ENCODE results near the gene DSCAML1.

DSCAML1 gene

GRCh38 chr11:117789241-117789640, 7.8 kb downstream of the DSCAML1 start:
- Histone ChIP-seq H3K9me3 (no peaks in the 10 kb centered on the region), H3K4me3 (no peak overlapping the region), H3K36me3 (replicated peaks) (no peaks in the 10 kb centered on the region), H3K27me3 (ENCODE audit: low read depth) (peaks cover 20% of the 10 kb centered on the region), H3K4me1 (no peaks in the 10 kb centered on the region)
- DNase-seq (ENCODE audit: low spot score in 2 of 2) = no peak
- in situ Hi-C loops (cut with MboI; ENCODE audit: low sequenced_read_pairs) = no loop called here

GRCh38 chr11:117786135-117786870, 10.7 kb downstream of the DSCAML1 start:
- no peak for DNase-seq (ENCODE audit: low spot score in 2 of 2)
- Histone ChIP-seq H3K4me3 (no peak overlapping the region), H3K4me1 (no peaks in the 10 kb centered on the region), H3K36me3 (replicated peaks) (no peaks in the 10 kb centered on the region), H3K27me3 (ENCODE audit: low read depth) (peaks cover 39% of the 10 kb centered on the region), H3K9me3 (no peaks in the 10 kb centered on the region)
- in situ Hi-C loops (cut with MboI; ENCODE audit: low sequenced_read_pairs) = no loop called here

GRCh38 chr11:117782101-117782500, 14.9 kb downstream of the DSCAML1 start:
- no peak overlapping the region for H3K4me3 ChIP-seq
- H3K36me3 ChIP-seq (replicated peaks) = no peaks in the 10 kb centered on the region
- no peaks in the 10 kb centered on the region for H3K4me1 ChIP-seq
- in situ Hi-C loops (cut with MboI; ENCODE audit: low sequenced_read_pairs) = no loop called here
- DNase-seq (ENCODE audit: low spot score in 2 of 2) = no peak
- H3K27me3 ChIP-seq (ENCODE audit: low read depth) = peaks cover 67% of the 10 kb centered on the region
- H3K9me3 ChIP-seq = no peaks in the 10 kb centered on the region

GRCh38 chr11:117781627-117782026, 15.4 kb downstream of the DSCAML1 start:
- no peak for DNase-seq (ENCODE audit: low spot score in 2 of 2)
- in situ Hi-C loops (cut with MboI; ENCODE audit: low sequenced_read_pairs) = no loop called here
- Histone ChIP-seq H3K36me3 (replicated peaks) (no peaks in the 10 kb centered on the region), H3K4me3 (no peak overlapping the region), H3K4me1 (no peaks in the 10 kb centered on the region), H3K9me3 (no peaks in the 10 kb centered on the region), H3K27me3 (ENCODE audit: low read depth) (peaks cover 72% of the 10 kb centered on the region)

GRCh38 chr11:117780456-117780855, 16.6 kb downstream of the DSCAML1 start:
- in situ Hi-C loops (cut with MboI; ENCODE audit: low sequenced_read_pairs) = no loop called here
- H3K4me3 ChIP-seq = no peak overlapping the region

DNA sequence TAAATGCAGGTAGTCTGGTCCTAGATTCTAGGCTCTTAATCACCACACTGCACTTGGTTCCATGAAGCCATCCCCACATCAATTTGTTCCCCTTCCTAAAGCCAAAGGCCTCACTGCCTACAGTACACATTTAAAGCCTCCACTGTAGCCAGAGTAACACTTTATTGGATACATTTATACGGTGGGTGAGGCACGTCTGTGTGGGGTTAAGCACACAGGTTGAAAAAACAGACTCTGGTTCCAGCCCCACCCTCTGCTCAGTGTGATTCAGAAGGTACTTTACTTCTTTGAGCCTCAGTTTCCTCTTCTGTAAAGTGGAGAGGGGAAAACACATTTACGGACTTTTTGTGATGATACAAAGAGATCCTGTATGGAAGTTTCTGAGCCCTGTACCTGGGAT, 22.5 kb downstream of the DSCAML1 start:
- Histone ChIP-seq H3K9me3 (no peaks in the 10 kb centered on the region), H3K36me3 (replicated peaks) (no peaks in the 10 kb centered on the region), H3K4me1 (no peaks in the 10 kb centered on the region), H3K4me3 (no peak overlapping the region), H3K27me3 (ENCODE audit: low read depth) (peaks cover 59% of the 10 kb centered on the region)
- DNase-seq (ENCODE audit: low spot score in 2 of 2) = no peak
- in situ Hi-C loops (cut with MboI; ENCODE audit: low sequenced_read_pairs) = no loop called here

More at GRCh38 chr11:117780456-117780855, 16.6 kb downstream of the DSCAML1 start:
- no peaks in the 10 kb centered on the region for H3K4me1 ChIP-seq
- H3K27me3 ChIP-seq (ENCODE audit: low read depth) = peaks cover 83% of the 10 kb centered on the region
- no peak for DNase-seq (ENCODE audit: low spot score in 2 of 2)
- H3K9me3 ChIP-seq = no peaks in the 10 kb centered on the region
- H3K36me3 ChIP-seq (replicated peaks) = no peaks in the 10 kb centered on the region

DNA sequence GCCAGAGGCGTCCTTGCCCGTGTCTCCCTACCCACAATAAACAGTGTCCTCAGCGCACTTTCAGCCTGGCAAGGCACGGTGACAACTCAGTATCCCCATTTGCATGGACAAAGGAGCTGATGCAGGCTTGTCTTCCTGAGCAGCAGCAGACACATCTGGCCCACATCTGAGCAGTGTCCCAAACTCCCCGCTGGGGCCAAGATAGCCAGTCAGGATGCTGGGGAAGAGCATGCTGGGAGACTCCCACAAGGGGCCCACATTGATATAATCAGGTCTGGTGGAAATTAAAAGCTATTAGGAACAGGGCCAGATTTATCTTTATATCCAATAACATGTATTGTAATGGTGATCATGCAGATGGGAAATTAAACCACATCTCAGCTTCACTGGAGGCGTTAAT, 24.7 kb downstream of the DSCAML1 start:
- Histone ChIP-seq H3K4me1 (no peaks in the 10 kb centered on the region), H3K9me3 (no peaks in the 10 kb centered on the region), H3K27me3 (ENCODE audit: low read depth) (peaks cover 45% of the 10 kb centered on the region), H3K4me3 (no peak overlapping the region), H3K36me3 (replicated peaks) (no peaks in the 10 kb centered on the region)
- no peak for DNase-seq (ENCODE audit: low spot score in 2 of 2)
- in situ Hi-C loops (cut with MboI; ENCODE audit: low sequenced_read_pairs) = no loop called here

GRCh38 chr11:117771841-117772240, 25.2 kb downstream of the DSCAML1 start:
- DNase-seq (ENCODE audit: low spot score in 2 of 2) = no peak
- Histone ChIP-seq H3K36me3 (replicated peaks) (no peaks in the 10 kb centered on the region), H3K4me1 (no peaks in the 10 kb centered on the region), H3K27me3 (ENCODE audit: low read depth) (peaks cover 45% of the 10 kb centered on the region), H3K4me3 (no peak overlapping the region), H3K9me3 (no peaks in the 10 kb centered on the region)
- in situ Hi-C loops (cut with MboI; ENCODE audit: low sequenced_read_pairs) = no loop called here

GRCh38 chr11:117771197-117771596, 25.8 kb downstream of the DSCAML1 start:
- Histone ChIP-seq H3K36me3 (replicated peaks) (no peaks in the 10 kb centered on the region), H3K9me3 (no peaks in the 10 kb centered on the region), H3K4me3 (no peak overlapping the region), H3K27me3 (ENCODE audit: low read depth) (peaks cover 41% of the 10 kb centered on the region), H3K4me1 (no peaks in the 10 kb centered on the region)
- in situ Hi-C loops (cut with MboI; ENCODE audit: low sequenced_read_pairs) = no loop called here
- DNase-seq (ENCODE audit: low spot score in 2 of 2) = no peak

DNA sequence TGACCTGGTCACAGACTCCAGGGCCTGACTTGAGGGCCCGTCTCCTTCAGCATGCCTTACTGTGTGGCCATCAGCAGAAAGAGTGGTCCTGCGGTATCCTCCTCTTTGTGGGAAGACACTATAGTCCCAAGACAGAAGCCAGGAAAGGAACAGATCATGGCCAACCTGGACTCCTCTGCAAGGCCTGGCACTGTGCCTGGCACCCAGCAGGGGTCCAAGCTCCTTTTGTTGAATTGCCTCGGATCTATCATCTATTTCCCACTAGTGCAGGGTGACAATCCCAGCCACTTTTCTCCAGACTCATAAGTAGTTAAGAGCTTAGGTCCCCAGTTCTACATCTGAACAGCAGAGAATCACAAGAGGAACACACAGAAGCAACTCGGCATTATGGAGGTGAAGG, 27.0 kb downstream of the DSCAML1 start:
- H3K4me3 ChIP-seq = no peak overlapping the region
- no peak for DNase-seq (ENCODE audit: low spot score in 2 of 2)

DNA sequence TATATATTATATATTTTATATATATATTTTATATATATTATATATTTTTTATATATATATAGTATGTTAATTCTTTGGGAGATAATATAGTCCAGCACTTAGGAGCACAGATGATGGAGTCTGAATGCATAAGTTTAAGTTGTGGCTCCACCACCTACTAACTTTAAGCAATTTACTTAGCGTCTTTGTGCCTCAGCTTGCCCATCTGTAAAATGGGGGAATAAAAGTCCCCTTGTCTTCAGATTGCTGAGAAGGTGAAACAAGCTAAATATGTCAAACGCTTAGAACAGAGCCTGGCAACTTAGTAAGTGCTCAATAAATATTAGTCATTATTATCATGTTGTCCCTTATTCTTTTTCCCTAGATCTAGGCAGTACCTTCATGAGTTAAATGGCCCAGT, 27.5 kb downstream of the DSCAML1 start:
- DNase-seq (ENCODE audit: low spot score in 2 of 2) = no peak
- in situ Hi-C loops (cut with MboI; ENCODE audit: low sequenced_read_pairs) = no loop called here
- peaks cover 24% of the 10 kb centered on the region for H3K27me3 ChIP-seq (ENCODE audit: low read depth)
- no peaks in the 10 kb centered on the region for H3K4me1 ChIP-seq
- no peaks in the 10 kb centered on the region for H3K9me3 ChIP-seq
- no peak overlapping the region for H3K4me3 ChIP-seq
- H3K36me3 ChIP-seq (replicated peaks) = no peaks in the 10 kb centered on the region

More for the DNA sequence above, 27.0 kb downstream of the DSCAML1 start:
- Histone ChIP-seq H3K27me3 (ENCODE audit: low read depth) (peaks cover 29% of the 10 kb centered on the region), H3K9me3 (no peaks in the 10 kb centered on the region), H3K36me3 (replicated peaks) (no peaks in the 10 kb centered on the region), H3K4me1 (no peaks in the 10 kb centered on the region)
- in situ Hi-C loops (cut with MboI; ENCODE audit: low sequenced_read_pairs) = no loop called here

DNA sequence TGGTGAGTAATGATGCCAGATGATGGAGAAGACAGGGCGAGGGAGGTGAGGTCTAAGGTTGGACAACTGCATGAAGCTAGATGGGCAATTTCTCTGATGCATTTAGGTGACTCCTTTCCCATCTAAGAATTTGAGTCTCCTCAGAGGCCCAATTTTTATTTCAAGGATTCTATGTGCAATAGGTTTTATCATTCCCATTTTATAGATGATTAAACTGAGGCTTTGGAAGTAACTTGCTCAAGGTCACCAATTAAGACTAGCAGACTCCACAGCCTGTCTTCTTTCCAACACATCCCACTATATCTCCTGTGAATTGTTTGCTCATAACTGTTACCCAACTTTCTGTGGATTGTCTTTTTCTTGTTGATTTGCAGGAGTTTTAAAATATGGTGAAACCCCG, 28.5 kb downstream of the DSCAML1 start:
- DNase-seq (ENCODE audit: low spot score in 2 of 2) = no peak
- in situ Hi-C loops (cut with MboI; ENCODE audit: low sequenced_read_pairs) = no loop called here
- Histone ChIP-seq H3K4me3 (no peak overlapping the region), H3K9me3 (no peaks in the 10 kb centered on the region), H3K36me3 (replicated peaks) (no peaks in the 10 kb centered on the region), H3K4me1 (no peaks in the 10 kb centered on the region), H3K27me3 (ENCODE audit: low read depth) (peaks cover 15% of the 10 kb centered on the region)

GRCh38 chr11:117767071-117767470, 29.9 kb downstream of the DSCAML1 start:
- DNase-seq (ENCODE audit: low spot score in 2 of 2) = no peak
- H3K9me3 ChIP-seq = no peaks in the 10 kb centered on the region
- H3K4me3 ChIP-seq = no peak overlapping the region
- in situ Hi-C loops (cut with MboI; ENCODE audit: low sequenced_read_pairs) = no loop called here
- H3K4me1 ChIP-seq = no peaks in the 10 kb centered on the region
- no peaks in the 10 kb centered on the region for H3K36me3 ChIP-seq (replicated peaks)
- peaks cover 15% of the 10 kb centered on the region for H3K27me3 ChIP-seq (ENCODE audit: low read depth)

- Histone ChIP-seq H3K36me3 (replicated peaks) (no peaks in the 10 kb centered on the region), H3K27me3 (ENCODE audit: low read depth) (peaks cover 15% of the 10 kb centered on the region), H3K4me1 (no peaks in the 10 kb centered on the region), H3K4me3 (no peak overlapping the region), H3K9me3 (no peaks in the 10 kb centered on the region)
- in situ Hi-C loops (cut with MboI; ENCODE audit: low sequenced_read_pairs) = no loop called here
- DNase-seq (ENCODE audit: low spot score in 2 of 2) = no peak
Measured at GRCh38 chr11:117766576-117766975, 30.4 kb downstream of the DSCAML1 start.

DNA sequence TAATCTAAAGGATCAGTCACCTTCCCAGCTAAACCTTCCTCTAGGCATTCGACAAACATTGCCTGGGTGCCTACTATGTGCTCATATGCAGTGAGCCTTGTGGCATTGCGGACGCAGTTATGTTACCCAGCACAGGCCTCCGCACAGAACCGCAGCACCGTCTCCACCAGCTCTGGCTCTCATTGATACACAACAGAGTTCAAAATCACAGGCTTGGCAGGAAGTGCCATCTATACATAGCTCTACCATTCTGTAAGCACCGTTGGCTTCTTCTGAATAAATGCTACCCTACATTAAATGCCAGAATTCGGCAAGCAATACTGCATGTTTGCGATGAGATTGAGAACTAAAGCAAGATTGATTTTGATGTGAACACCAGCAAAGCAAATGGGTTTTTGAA, 31.0 kb downstream of the DSCAML1 start:
- Histone ChIP-seq H3K4me3 (no peak overlapping the region), H3K4me1 (no peaks in the 10 kb centered on the region), H3K9me3 (no peaks in the 10 kb centered on the region), H3K27me3 (ENCODE audit: low read depth) (peaks cover 15% of the 10 kb centered on the region), H3K36me3 (replicated peaks) (no peaks in the 10 kb centered on the region)
- in situ Hi-C loops (cut with MboI; ENCODE audit: low sequenced_read_pairs) = no loop called here
- DNase-seq (ENCODE audit: low spot score in 2 of 2) = no peak

Data from HAP-1 (cell line).